ENCODE results near the gene GP9. TPM values are rescaled to one million over a fixed set of nuclear protein-coding genes. Genes with fewer than 3 reads are reported as not detected.

Gene GP9
- total and polyA plus RNA-seq, 2 donors (not counting 1 experiment from before 2014, with no cell fraction given), result not detected

DNA sequence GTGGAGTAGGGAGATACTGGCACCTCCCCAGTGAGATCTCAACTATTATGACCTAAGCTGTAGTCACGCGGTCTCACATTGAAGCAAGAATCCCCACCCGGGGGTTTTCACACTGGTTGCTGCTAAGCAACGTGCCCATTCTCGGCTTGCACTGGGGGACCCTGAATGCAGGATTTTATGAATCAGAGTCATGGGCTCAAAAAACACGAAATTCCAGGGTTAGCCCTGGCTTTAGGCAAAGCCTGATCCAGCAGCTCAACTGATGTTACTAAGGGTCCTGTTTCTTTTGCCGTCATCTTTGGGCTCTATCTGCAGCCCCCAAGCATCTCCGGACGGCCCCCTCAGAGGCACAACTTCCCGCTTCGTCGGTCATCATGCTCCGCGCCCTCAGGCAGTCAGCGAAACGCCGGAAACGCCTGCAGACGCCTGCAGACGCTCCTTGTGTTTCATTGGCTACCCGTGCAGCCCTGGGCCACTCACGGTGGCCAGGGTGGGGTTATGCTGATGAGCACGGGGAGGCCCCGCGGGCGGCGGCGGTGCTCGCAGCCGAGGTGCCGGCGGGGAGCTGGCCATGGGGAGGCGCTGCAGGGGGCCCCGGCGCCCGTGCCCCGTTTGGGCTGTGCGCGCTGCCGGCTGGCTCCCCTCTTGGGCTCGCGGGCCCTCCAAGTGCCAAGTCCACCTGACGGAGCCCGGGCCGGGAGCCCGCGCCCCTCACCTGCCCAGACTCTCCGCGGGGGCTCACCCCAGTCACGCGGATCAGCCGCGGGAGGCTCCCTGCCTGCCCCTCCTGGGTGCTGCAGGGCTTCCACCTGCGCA lies 33.6 kb upstream of the GP9 start:
- TF ChIP-seq EZH2 (IDR thresholded peaks at IDR 0.05; ENCODE audit: low read length, missing control alignments), result peak; percentile 36
- TF ChIP-seq, protein P1, sequence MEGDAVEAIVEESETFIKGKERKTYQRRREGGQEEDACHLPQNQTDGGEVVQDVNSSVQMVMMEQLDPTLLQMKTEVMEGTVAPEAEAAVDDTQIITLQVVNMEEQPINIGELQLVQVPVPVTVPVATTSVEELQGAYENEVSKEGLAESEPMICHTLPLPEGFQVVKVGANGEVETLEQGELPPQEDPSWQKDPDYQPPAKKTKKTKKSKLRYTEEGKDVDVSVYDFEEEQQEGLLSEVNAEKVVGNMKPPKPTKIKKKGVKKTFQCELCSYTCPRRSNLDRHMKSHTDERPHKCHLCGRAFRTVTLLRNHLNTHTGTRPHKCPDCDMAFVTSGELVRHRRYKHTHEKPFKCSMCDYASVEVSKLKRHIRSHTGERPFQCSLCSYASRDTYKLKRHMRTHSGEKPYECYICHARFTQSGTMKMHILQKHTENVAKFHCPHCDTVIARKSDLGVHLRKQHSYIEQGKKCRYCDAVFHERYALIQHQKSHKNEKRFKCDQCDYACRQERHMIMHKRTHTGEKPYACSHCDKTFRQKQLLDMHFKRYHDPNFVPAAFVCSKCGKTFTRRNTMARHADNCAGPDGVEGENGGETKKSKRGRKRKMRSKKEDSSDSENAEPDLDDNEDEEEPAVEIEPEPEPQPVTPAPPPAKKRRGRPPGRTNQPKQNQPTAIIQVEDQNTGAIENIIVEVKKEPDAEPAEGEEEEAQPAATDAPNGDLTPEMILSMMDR (conservative IDR thresholded peaks at IDR 0.05 in 1 of 2, IDR thresholded peaks at IDR 0.05 in 1 of 2; ENCODE audit: low read depth in 1 of 2, low read length in 2 of 2), result no peak
- no peaks in the 10 kb centered on the region for H3K9me3 ChIP-seq (ENCODE audit: control insufficient read depth, insufficient read depth, low read depth, low read length)
- peak overlapping the region; percentile 29 for H2AFZ ChIP-seq (ENCODE audit: low read length)
- H3K4me2 ChIP-seq (ENCODE audit: extremely low read depth, insufficient read depth, low read length), result no peak overlapping the region
- H3K79me2 ChIP-seq (ENCODE audit: control insufficient read depth, insufficient read depth, low read length), result no peaks in the 10 kb centered on the region
- H3K4me1 ChIP-seq (ENCODE audit: control insufficient read depth, extremely low read depth, insufficient read depth, low read length), result peaks cover 5% of the 10 kb centered on the region
- DNase-seq (ENCODE audit: low read depth in 2 of 2), result peak; percentile 61 to 83
- no peak overlapping the region for H3K9ac ChIP-seq (ENCODE audit: insufficient read depth, low read length)
- peaks cover 14% of the 10 kb centered on the region for H3K27me3 ChIP-seq (ENCODE audit: control insufficient read depth, insufficient read depth, low read length)
- no peak overlapping the region for H3K27ac ChIP-seq (ENCODE audit: insufficient read depth, low read length)
- no peaks in the 10 kb centered on the region for H4K20me1 ChIP-seq (ENCODE audit: control insufficient read depth, extremely low read depth, insufficient read depth, low read length)
- H3K4me3 ChIP-seq (replicated peaks in 1 of 4; ENCODE audit: control extremely low read depth in 1 of 4, insufficient read depth in 1 of 4, low read depth in 3 of 4, low read length in 4 of 4), result no peak overlapping the region
- H3K36me3 ChIP-seq (ENCODE audit: control insufficient read depth, insufficient read depth, low read length), result no peaks in the 10 kb centered on the region

DNA sequence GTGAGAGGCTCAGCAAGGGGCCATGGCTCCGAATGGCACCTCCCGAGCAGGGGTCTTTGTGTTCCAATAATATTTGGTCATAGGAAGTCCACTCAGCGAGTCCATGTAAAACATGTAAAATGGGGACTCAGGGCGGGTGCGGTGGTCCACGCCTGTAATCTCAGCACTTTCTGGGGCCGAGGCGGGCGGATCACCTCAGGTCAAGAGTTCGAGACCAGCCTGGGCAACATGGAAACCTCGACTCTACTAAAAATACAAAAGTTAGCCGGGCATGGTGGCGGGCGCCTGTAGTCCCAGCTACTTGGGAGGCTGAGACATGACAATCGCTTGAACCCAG lies 33.1 kb upstream of the GP9 start:
- peaks cover 5% of the 10 kb centered on the region for H3K4me1 ChIP-seq (ENCODE audit: control insufficient read depth, extremely low read depth, insufficient read depth, low read length)
- no peak for DNase-seq (ENCODE audit: low read depth in 2 of 2)
- H3K9me3 ChIP-seq (ENCODE audit: control insufficient read depth, insufficient read depth, low read depth, low read length), result no peaks in the 10 kb centered on the region
- H3K4me3 ChIP-seq (replicated peaks in 1 of 4; ENCODE audit: control extremely low read depth in 1 of 4, insufficient read depth in 1 of 4, low read depth in 3 of 4, low read length in 4 of 4), result no peak overlapping the region
- H3K9ac ChIP-seq (ENCODE audit: insufficient read depth, low read length), result no peak overlapping the region
- H3K27ac ChIP-seq (ENCODE audit: insufficient read depth, low read length), result no peak overlapping the region
- H3K4me2 ChIP-seq (ENCODE audit: extremely low read depth, insufficient read depth, low read length), result no peak overlapping the region
- TF ChIP-seq EZH2 (IDR thresholded peaks at IDR 0.05; ENCODE audit: low read length, missing control alignments), result no peak
- TF ChIP-seq, protein P1 (conservative IDR thresholded peaks at IDR 0.05 in 1 of 2, IDR thresholded peaks at IDR 0.05 in 1 of 2; ENCODE audit: low read depth in 1 of 2, low read length in 2 of 2), result no peak
- H2AFZ ChIP-seq (ENCODE audit: low read length), result no peak overlapping the region
- H3K27me3 ChIP-seq (ENCODE audit: control insufficient read depth, insufficient read depth, low read length), result peaks cover 14% of the 10 kb centered on the region
- H3K79me2 ChIP-seq (ENCODE audit: control insufficient read depth, insufficient read depth, low read length), result no peaks in the 10 kb centered on the region
- H3K36me3 ChIP-seq (ENCODE audit: control insufficient read depth, insufficient read depth, low read length), result no peaks in the 10 kb centered on the region
- no peaks in the 10 kb centered on the region for H4K20me1 ChIP-seq (ENCODE audit: control insufficient read depth, extremely low read depth, insufficient read depth, low read length)

DNA sequence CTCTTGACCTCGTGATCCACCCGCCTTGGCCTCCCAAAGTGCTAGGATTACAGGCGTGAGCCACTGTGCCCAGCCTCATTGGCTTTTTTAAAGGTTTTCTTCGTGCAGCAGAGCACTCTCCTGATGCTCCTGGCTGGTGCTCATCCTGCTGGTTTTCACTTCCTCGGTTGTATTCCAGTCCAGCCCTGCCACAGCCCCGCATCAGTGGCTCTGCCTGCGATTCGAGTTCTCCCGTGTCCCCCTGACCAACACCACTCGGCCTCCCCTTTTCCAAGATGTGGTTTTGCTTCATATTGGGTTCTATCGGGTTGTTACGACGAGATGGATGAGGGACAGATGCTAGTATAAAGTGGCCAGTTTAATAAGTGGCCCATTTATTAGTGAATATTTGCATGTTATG lies 31.7 kb upstream of the GP9 start:
- Histone ChIP-seq H4K20me1 (ENCODE audit: control insufficient read depth, extremely low read depth, insufficient read depth, low read length) (no peaks in the 10 kb centered on the region), H3K79me2 (ENCODE audit: control insufficient read depth, insufficient read depth, low read length) (no peaks in the 10 kb centered on the region), H2AFZ (ENCODE audit: low read length) (no peak overlapping the region), H3K27ac (ENCODE audit: insufficient read depth, low read length) (no peak overlapping the region), H3K36me3 (ENCODE audit: control insufficient read depth, insufficient read depth, low read length) (no peaks in the 10 kb centered on the region), H3K4me2 (ENCODE audit: extremely low read depth, insufficient read depth, low read length) (no peak overlapping the region), H3K9me3 (ENCODE audit: control insufficient read depth, insufficient read depth, low read depth, low read length) (no peaks in the 10 kb centered on the region), H3K4me3 (replicated peaks in 1 of 4; ENCODE audit: control extremely low read depth in 1 of 4, insufficient read depth in 1 of 4, low read depth in 3 of 4, low read length in 4 of 4) (no peak overlapping the region), H3K4me1 (ENCODE audit: control insufficient read depth, extremely low read depth, insufficient read depth, low read length) (peaks cover 5% of the 10 kb centered on the region), H3K27me3 (ENCODE audit: control insufficient read depth, insufficient read depth, low read length) (peaks cover 18% of the 10 kb centered on the region), H3K9ac (ENCODE audit: insufficient read depth, low read length) (no peak overlapping the region)
- DNase-seq (ENCODE audit: low read depth in 2 of 2), result no peak
- TF ChIP-seq EZH2 (IDR thresholded peaks at IDR 0.05; ENCODE audit: low read length, missing control alignments), result no peak
- TF ChIP-seq, protein P1 (conservative IDR thresholded peaks at IDR 0.05 in 1 of 2, IDR thresholded peaks at IDR 0.05 in 1 of 2; ENCODE audit: low read depth in 1 of 2, low read length in 2 of 2), result no peak

Measured in fibroblast of lung (primary cell).